CD8-positive, alpha-beta memory T cell (primary cell): Measurements from ENCODE around the gene SSR4. TPM values are rescaled to one million over a fixed set of nuclear protein-coding genes. Genes with fewer than 3 reads are reported as not detected.

Source experiments
- CTCF ChIA-PET: fragments of 350-600 bp; sonication (Branson Sonifier 250); formaldehyde crosslinking; loops from one replicate; lab custom pipeline; 2021; ENCODE audit warnings: antibody characterized with exemption; lab: Charles Lee
- POLR2A ChIA-PET: fragments of 350-600 bp; sonication (Branson Sonifier 250); formaldehyde crosslinking; loops from one replicate; lab custom pipeline; 2021; ENCODE audit warnings: antibody characterized with exemption; lab: Charles Lee
- DNase-seq, 5 donors: peaks; one replicate each; pipeline versions ENCODE4 v3.0.0 to v3.0.0-alpha.2; 2020 to 2022; ENCODE audit warnings: mixed read lengths in 1 of 5
- H3K27ac ChIP-seq: one replicate; pipeline ENCODE4 v1.7.0; 2013; ENCODE audit warnings: low read depth, mild to moderate bottlenecking, low read length, moderate library complexity
- H3K27me3 ChIP-seq: 2 replicates; pipeline ENCODE4 v1.7.0; 2013; ENCODE audit warnings: low read length, mild to moderate bottlenecking; ENCODE audit not compliant: insufficient read depth, poor library complexity, severe bottlenecking
- H3K36me3 ChIP-seq: 2 replicates; pipeline ENCODE4 v1.7.0; 2013; ENCODE audit warnings: mild to moderate bottlenecking, low read length, moderate library complexity; ENCODE audit not compliant: insufficient read depth
- H3K4me1 ChIP-seq: 2 replicates; pipeline ENCODE4 v1.7.0; 2013; ENCODE audit warnings: mild to moderate bottlenecking, low read length, moderate library complexity; ENCODE audit not compliant: insufficient read depth
- H3K4me3 ChIP-seq: 2 replicates; pipeline ENCODE4 v1.7.0; 2013; ENCODE audit warnings: mild to moderate bottlenecking, low read length
- H3K9me3 ChIP-seq: 2 replicates; pipeline ENCODE4 v1.7.0; 2013; ENCODE audit warnings: mild to moderate bottlenecking, low read length
- H3K27ac Mint-ChIP-seq, 8 donors: one replicate each; pipeline ENCODE4 v1.8.0; 2020 to 2021; ENCODE audit warnings: mixed read lengths in 8 of 8, mild to moderate bottlenecking in 6 of 8, inconsistent platforms in 3 of 8, moderate library complexity in 3 of 8
- H3K27me3 Mint-ChIP-seq, 2 donors: one replicate each; pipeline ENCODE4 v1.8.0; 2020 to 2021; ENCODE audit warnings: mixed read lengths in 2 of 2, mild to moderate bottlenecking in 1 of 2, moderate library complexity in 1 of 2
- H3K36me3 Mint-ChIP-seq, 3 donors: one replicate each; pipeline ENCODE4 v1.8.0; 2020 to 2021; ENCODE audit warnings: mixed read lengths in 3 of 3, inconsistent platforms in 1 of 3, mild to moderate bottlenecking in 1 of 3
- H3K4me1 Mint-ChIP-seq, 3 donors: one replicate each; pipeline ENCODE4 v1.8.0; 2020 to 2021; ENCODE audit warnings: mixed read lengths in 3 of 3, inconsistent platforms in 1 of 3, mild to moderate bottlenecking in 1 of 3
- H3K4me3 Mint-ChIP-seq, 7 donors: one replicate each; pipeline ENCODE4 v1.8.0; 2020 to 2021; ENCODE audit warnings: mixed read lengths in 7 of 7, mild to moderate bottlenecking in 6 of 7, moderate library complexity in 4 of 7, inconsistent platforms in 2 of 7
- H3K9me3 Mint-ChIP-seq, 5 donors: one replicate each; pipeline ENCODE4 v1.8.0; 2020 to 2022; ENCODE audit warnings: mixed read lengths in 5 of 5, mild to moderate bottlenecking in 3 of 5, moderate library complexity in 2 of 5, inconsistent platforms in 1 of 5
- polyA plus RNA-seq: library from polyadenylated mRNA; unstranded; fragments of 300-500 nt; fragmentation: Illumina TruSeq; gene quantifications from one replicate; pipeline ENCODE4 v1.2.3, GENCODE V29; 2021
- total RNA-seq, 2 experiments: library from RNA; stranded (reverse); gene quantifications; one replicate each; pipeline ENCODE4 v1.2.3, GENCODE V29; 2021

Gene SSR4
- total and polyA plus RNA-seq, 3 experiments from 2014 or later: 158 to 567 (median 166) TPM

- Histone ChIP-seq H3K4me1 (peaks cover 20% of the 10 kb centered on the region), H3K9me3 (no peaks in the 10 kb centered on the region), H3K27me3 (no peaks in the 10 kb centered on the region), H3K4me3 (no peak overlapping the region), H3K36me3 (no peaks in the 10 kb centered on the region), H3K27ac (no peak overlapping the region)
- ChIA-PET POLR2A (no interaction called here), CTCF (no interaction called here)
- Mint-ChIP-seq H3K27me3 (peaks cover 0 to 4% of the 10 kb centered on the region in 2 donors), H3K27ac (peak overlapping the region in 1 of 8 donors; percentile 47), H3K4me3 (no peak overlapping the region), H3K9me3 (no peaks in the 10 kb centered on the region), H3K36me3 (peaks cover 0 to 44% (median 0%) of the 10 kb centered on the region in 3 donors), H3K4me1 (peaks cover 21 to 24% (median 22%) of the 10 kb centered on the region in 3 donors)
- no peak for DNase-seq
These were observed 3.2 kb upstream of the SSR4 start for GRCh38 chrX:153791104-153791852.

GRCh38 chrX:153792368-153792767, 2.1 kb upstream of the SSR4 start:
- H3K27ac Mint-ChIP-seq: peak overlapping the region in 2 of 8 donors; percentile 50 to 88
- H3K27me3 Mint-ChIP-seq: peaks cover 0 to 4% of the 10 kb centered on the region in 2 donors
- peaks cover 0 to 46% (median 0%) of the 10 kb centered on the region in 3 donors for H3K36me3 Mint-ChIP-seq
- Histone ChIP-seq H3K4me3 (no peak overlapping the region), H3K4me1 (peaks cover 20% of the 10 kb centered on the region), H3K36me3 (no peaks in the 10 kb centered on the region), H3K27me3 (no peaks in the 10 kb centered on the region), H3K27ac (no peak overlapping the region), H3K9me3 (no peaks in the 10 kb centered on the region)
- POLR2A ChIA-PET: no interaction called here
- H3K4me3 Mint-ChIP-seq: peak overlapping the region in 5 of 7 donors; percentile 16 to 96 (median 89)
- no peaks in the 10 kb centered on the region for H3K9me3 Mint-ChIP-seq
- no peak for DNase-seq
- peaks cover 26 to 32% (median 30%) of the 10 kb centered on the region in 3 donors for H3K4me1 Mint-ChIP-seq
- CTCF ChIA-PET: no interaction called here

GRCh38 chrX:153793291-153793690, 1.2 kb upstream of the SSR4 start:
- H3K27me3 ChIP-seq: no peaks in the 10 kb centered on the region
- H3K36me3 ChIP-seq: no peaks in the 10 kb centered on the region
- Mint-ChIP-seq H3K36me3 (peaks cover 0 to 45% (median 0%) of the 10 kb centered on the region in 3 donors), H3K27ac (peak overlapping the region; percentile 71 to 98 (median 89)), H3K27me3 (peaks cover 0 to 4% of the 10 kb centered on the region in 2 donors), H3K4me1 (peaks cover 26 to 34% (median 30%) of the 10 kb centered on the region in 3 donors), H3K9me3 (no peaks in the 10 kb centered on the region), H3K4me3 (peak overlapping the region; percentile 88 to 96 (median 92))
- POLR2A ChIA-PET: no interaction called here
- peaks cover 20% of the 10 kb centered on the region for H3K4me1 ChIP-seq
- H3K27ac ChIP-seq: peak overlapping the region; percentile 90
- no peaks in the 10 kb centered on the region for H3K9me3 ChIP-seq
- DNase-seq: no peak
- CTCF ChIA-PET: interaction anchor here (1.8 kb wide), 1 partner anchor 155 kb away, joined by 7 read pairs; no protein-coding TSS in a partner anchor
- peak overlapping the region; percentile 66 for H3K4me3 ChIP-seq

- Histone ChIP-seq H3K36me3 (no peaks in the 10 kb centered on the region), H3K4me1 (peaks cover 20% of the 10 kb centered on the region), H3K9me3 (no peaks in the 10 kb centered on the region), H3K4me3 (peak overlapping the region; percentile 59), H3K27ac (peak overlapping the region; percentile 90), H3K27me3 (no peaks in the 10 kb centered on the region)
- peak in 1 of 5 donors; percentile 57 for DNase-seq
- POLR2A ChIA-PET: interaction anchor here (0.9 to 1.4 kb wide), 6 partner anchors 112 to 173 kb away, joined by 3 to 6 read pairs (median 6); no protein-coding TSS in a partner anchor
- Mint-ChIP-seq H3K4me1 (peaks cover 26 to 35% (median 30%) of the 10 kb centered on the region in 3 donors), H3K9me3 (no peaks in the 10 kb centered on the region), H3K36me3 (peaks cover 0 to 45% (median 0%) of the 10 kb centered on the region in 3 donors), H3K27me3 (peaks cover 0 to 7% of the 10 kb centered on the region in 2 donors), H3K4me3 (peak overlapping the region; percentile 88 to 96 (median 92)), H3K27ac (peak overlapping the region; percentile 61 to 98 (median 90))
- CTCF ChIA-PET: interaction anchor here (0.9 to 1.8 kb wide), 2 partner anchors 130 to 153 kb away, joined by 3 to 7 read pairs; partner anchors contain the start of gene ARHGAP4
These were observed 689 bp downstream of the SSR4 start for GRCh38 chrX:153794897-153795816.

GRCh38 chrX:153797415-153798015, 3.0 kb downstream of the SSR4 start:
- ChIA-PET POLR2A (no interaction called here), CTCF (no interaction called here)
- DNase-seq: no peak
- peaks cover 0 to 38% (median 0%) of the 10 kb centered on the region in 3 donors for H3K36me3 Mint-ChIP-seq
- peaks cover 24 to 31% (median 26%) of the 10 kb centered on the region in 3 donors for H3K4me1 Mint-ChIP-seq
- H3K27me3 ChIP-seq: no peaks in the 10 kb centered on the region
- no peaks in the 10 kb centered on the region for H3K9me3 ChIP-seq
- no peaks in the 10 kb centered on the region for H3K36me3 ChIP-seq
- no peak overlapping the region for H3K27ac ChIP-seq
- no peak overlapping the region for H3K27ac Mint-ChIP-seq
- H3K4me1 ChIP-seq: peaks cover 19% of the 10 kb centered on the region
- peaks cover 0 to 9% of the 10 kb centered on the region in 2 donors for H3K27me3 Mint-ChIP-seq
- peak overlapping the region in 1 of 7 donors; percentile 73 for H3K4me3 Mint-ChIP-seq
- H3K4me3 ChIP-seq: no peak overlapping the region
- H3K9me3 Mint-ChIP-seq: no peaks in the 10 kb centered on the region

GRCh38 chrX:153799326-153799725, 4.9 kb downstream of the SSR4 start:
- H3K4me3 ChIP-seq: no peak overlapping the region
- peaks cover 16 to 22% (median 16%) of the 10 kb centered on the region in 3 donors for H3K4me1 Mint-ChIP-seq
- H3K9me3 ChIP-seq: no peaks in the 10 kb centered on the region
- H3K27me3 Mint-ChIP-seq: peaks cover 0 to 9% of the 10 kb centered on the region in 2 donors
- peaks cover 0 to 33% (median 0%) of the 10 kb centered on the region in 3 donors for H3K36me3 Mint-ChIP-seq
- H3K9me3 Mint-ChIP-seq: no peaks in the 10 kb centered on the region
- H3K4me1 ChIP-seq: peaks cover 10% of the 10 kb centered on the region
- CTCF ChIA-PET: no interaction called here
- H3K4me3 Mint-ChIP-seq: peak overlapping the region in 1 of 7 donors; percentile 42
- H3K27ac Mint-ChIP-seq: peak overlapping the region in 2 of 8 donors; percentile 22 to 80
- H3K27ac ChIP-seq: no peak overlapping the region
- POLR2A ChIA-PET: no interaction called here
- no peaks in the 10 kb centered on the region for H3K36me3 ChIP-seq
- H3K27me3 ChIP-seq: no peaks in the 10 kb centered on the region
- no peak for DNase-seq

GRCh38 chrX:153800177-153800722, 5.8 kb downstream of the SSR4 start:
- Histone ChIP-seq H3K9me3 (no peaks in the 10 kb centered on the region), H3K4me1 (peaks cover 10% of the 10 kb centered on the region), H3K27ac (no peak overlapping the region), H3K4me3 (no peak overlapping the region), H3K27me3 (no peaks in the 10 kb centered on the region), H3K36me3 (no peaks in the 10 kb centered on the region)
- Mint-ChIP-seq H3K4me3 (no peak overlapping the region), H3K4me1 (peaks cover 13 to 19% (median 16%) of the 10 kb centered on the region in 3 donors), H3K27me3 (peaks cover 0 to 7% of the 10 kb centered on the region in 2 donors), H3K9me3 (no peaks in the 10 kb centered on the region), H3K36me3 (peaks cover 0 to 29% (median 0%) of the 10 kb centered on the region in 3 donors), H3K27ac (no peak overlapping the region)
- POLR2A ChIA-PET: interaction anchor here (0.7 kb wide), 1 partner anchor 162 kb away, joined by 3 read pairs; no protein-coding TSS in a partner anchor
- CTCF ChIA-PET: interaction anchor here (0.9 kb wide), 1 partner anchor 127 kb away, joined by 3 read pairs; no protein-coding TSS in a partner anchor
- no peak for DNase-seq
